GM23338 (cell line): ENCODE results near the gene PRPF6. TPM values are rescaled to one million over a fixed set of nuclear protein-coding genes. Genes with fewer than 3 reads are reported as not detected.

Source experiments
- ATAC-seq: fragments of 200-7000 bp; cut with Tn5 transposase; 3 replicates; pipeline ENCODE4 v1.9.1; 2020
- DNase-seq: peaks from one replicate; pipeline ENCODE4 v3.0.0-alpha.2; 2015; ENCODE audit warnings: low spot score
- H2AFZ ChIP-seq: fragments of 200-600 bp; sonication (generic); 2 replicates; pipeline ENCODE4 v1.8.0; 2016; ENCODE audit warnings: antibody characterized with exemption, mild to moderate bottlenecking, moderate library complexity
- H3F3A ChIP-seq: fragments of 200-600 bp; sonication (generic); replicated peaks from 2 replicates; pipeline ENCODE4 v1.8.0; 2017; ENCODE audit warnings: antibody characterized with exemption, mixed run types, low read depth
- H3K27ac ChIP-seq: fragments of 200-600 bp; sonication (generic); 2 replicates; pipeline ENCODE4 v1.6.1; 2016; ENCODE audit warnings: low read depth
- H3K27me3 ChIP-seq: fragments of 200-600 bp; sonication (generic); 2 replicates; pipeline ENCODE4 v1.8.0; 2016; ENCODE audit warnings: mild to moderate bottlenecking, mixed run types, moderate library complexity; ENCODE audit not compliant: insufficient read depth
- H3K36me3 ChIP-seq: fragments of 200-600 bp; sonication (generic); 2 replicates; pipeline ENCODE4 v1.8.0; 2016; ENCODE audit warnings: mild to moderate bottlenecking; ENCODE audit not compliant: insufficient read depth
- H3K4me1 ChIP-seq: fragments of 200-600 bp; sonication (generic); 2 replicates; pipeline ENCODE4 v1.8.0; 2016; ENCODE audit warnings: mild to moderate bottlenecking, moderate library complexity; ENCODE audit not compliant: insufficient read depth
- H3K4me2 ChIP-seq: fragments of 200-600 bp; sonication (generic); 2 replicates; pipeline ENCODE4 v1.7.1; 2017; ENCODE audit warnings: mixed run types
- H3K4me3 ChIP-seq: fragments of 200-600 bp; sonication (generic); 2 replicates; pipeline ENCODE4 v1.6.1; 2016; ENCODE audit warnings: mixed run types
- H3K79me2 ChIP-seq: fragments of 200-600 bp; sonication (generic); replicated peaks from 2 replicates; pipeline ENCODE4 v1.8.0; 2017; ENCODE audit warnings: mild to moderate bottlenecking; ENCODE audit not compliant: insufficient read depth
- H3K9me2 ChIP-seq: fragments of 200-600 bp; sonication (generic); 2 replicates; pipeline ENCODE4 v1.8.0; 2017; ENCODE audit not compliant: insufficient read depth
- H4K20me1 ChIP-seq: fragments of 200-600 bp; sonication (generic); replicated peaks from 2 replicates; pipeline ENCODE4 v1.8.0; 2017; ENCODE audit warnings: mild to moderate bottlenecking; ENCODE audit not compliant: insufficient read depth
- H3K27ac Mint-ChIP-seq: 2 replicates; pipeline ENCODE4 v1.8.0; 2020; ENCODE audit warnings: inconsistent platforms, mild to moderate bottlenecking, moderate library complexity, mixed read lengths
- H3K27me3 Mint-ChIP-seq: 3 replicates; pipeline ENCODE4 v1.8.0; 2022; ENCODE audit warnings: low read depth, mild to moderate bottlenecking, moderate library complexity, mixed read lengths, inconsistent platforms; ENCODE audit not compliant: insufficient read depth, poor library complexity
- H3K36me3 Mint-ChIP-seq: 3 replicates; pipeline ENCODE4 v1.8.0; 2021; ENCODE audit warnings: low read depth, mild to moderate bottlenecking, inconsistent platforms, moderate library complexity, mixed read lengths
- H3K4me1 Mint-ChIP-seq: 3 replicates; pipeline ENCODE4 v1.8.0; 2020; ENCODE audit warnings: mild to moderate bottlenecking, inconsistent platforms, mixed read lengths
- H3K4me3 Mint-ChIP-seq: 3 replicates; pipeline ENCODE4 v1.8.0; 2021; ENCODE audit warnings: moderate library complexity, mild to moderate bottlenecking, inconsistent platforms, mixed read lengths
- H3K9me3 Mint-ChIP-seq: 3 replicates; pipeline ENCODE4 v1.8.0; 2020; ENCODE audit warnings: moderate library complexity, mild to moderate bottlenecking, inconsistent platforms, mixed read lengths
- ETS1 ChIP-seq: IDR thresholded peaks from 2 replicates; pipeline ENCODE4 v1.6.1; 2016; ENCODE audit warnings: antibody characterized with exemption
- ZNF114 ChIP-seq: fragments of 250-450 bp; sonication (Bioruptor Pico); IDR thresholded peaks from 2 replicates; pipeline ENCODE4 v1.5.0; 2020; ENCODE audit warnings: mild to moderate bottlenecking, moderate library complexity
- ZNF331 ChIP-seq: fragments of 250-450 bp; sonication (Bioruptor Pico); IDR thresholded peaks from 2 replicates; pipeline ENCODE4 v1.5.0; 2020; ENCODE audit warnings: low read depth, mild to moderate bottlenecking, moderate library complexity
- polyA plus RNA-seq: library from polyadenylated mRNA; unstranded; fragments of >200 nt; fragmentation: Nextera tagmentation; extraction: Ambion mirVana; gene quantifications from 2 replicates; pipeline ENCODE4 v1.2.1, GENCODE V29; 2016
- total RNA-seq: library from RNA; depleted of rRNA; stranded (reverse); fragments of >200 nt; shearing (Covaris generic); gene quantifications from 2 replicates; pipeline ENCODE4 v1.2.3, GENCODE V29; 2014
- TF ChIP-seq, protein P1 (sequence below): IDR thresholded peaks from one replicate; pipeline ENCODE4 v1.6.1; 2018; ENCODE audit warnings: antibody characterized with exemption; ENCODE audit not compliant: unreplicated experiment
- TF ChIP-seq, protein P2 (sequence below): fragments of 250-450 bp; sonication (Bioruptor Pico); IDR thresholded peaks from 2 replicates; pipeline ENCODE4 v1.5.0; 2020; ENCODE audit warnings: mild to moderate bottlenecking, moderate library complexity

The PRPF6 gene
- total and polyA plus RNA-seq, 2 experiments from 2014 or later, result 53.8 to 79.9 TPM

DNA sequence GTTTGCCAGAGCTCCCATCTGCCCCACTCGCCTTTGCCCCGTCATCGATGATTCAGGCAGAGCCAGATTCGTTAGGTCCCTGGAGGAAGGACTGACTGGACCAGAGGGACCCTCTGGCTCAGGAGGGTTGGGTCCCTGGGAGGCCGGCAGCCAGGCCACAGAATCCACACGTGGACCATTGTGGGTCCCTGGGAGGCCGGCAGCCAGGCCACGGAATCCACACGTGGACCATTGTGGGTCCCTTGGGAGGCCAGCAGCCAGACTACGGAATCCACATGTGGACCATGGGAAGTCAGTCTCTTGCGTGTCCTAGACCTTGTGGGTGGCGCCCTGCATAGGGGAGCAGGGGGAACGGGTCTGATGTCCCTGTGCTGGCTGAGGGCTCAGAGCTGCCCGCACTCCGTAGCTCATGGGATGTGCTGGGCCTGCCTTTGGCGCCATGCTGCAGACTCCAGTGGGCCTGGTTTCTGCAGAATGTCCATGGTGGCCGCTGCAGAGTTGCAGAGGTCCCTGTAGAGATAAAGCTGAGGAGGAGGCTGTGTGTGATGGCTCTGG lies 48.2 kb upstream of the PRPF6 start:
- Histone ChIP-seq H2AFZ (no peak overlapping the region), H3K79me2 (no peaks in the 10 kb centered on the region), H3F3A (peaks cover 8% of the 10 kb centered on the region; the same call in 1 of the 2 replicates), H4K20me1 (no peaks in the 10 kb centered on the region; the same call in 1 of the 2 replicates), H3K4me2 (no peak overlapping the region), H3K27me3 (no peaks in the 10 kb centered on the region), H3K27ac (no peak overlapping the region), H3K4me1 (no peaks in the 10 kb centered on the region), H3K4me3 (no peak overlapping the region), H3K9me2 (no peaks in the 10 kb centered on the region), H3K36me3 (peaks cover 4% of the 10 kb centered on the region; the same call in 1 of the 2 replicates)
- H3K4me3 Mint-ChIP-seq, result no peak overlapping the region
- H3K27ac Mint-ChIP-seq, result no peak overlapping the region
- no peak for ATAC-seq
- TF ChIP-seq ZNF114 (CRISPR knock-in tag) (no peak), ZNF331 (CRISPR knock-in tag) (no peak), ETS1 (no peak)
- TF ChIP-seq, protein P1, sequence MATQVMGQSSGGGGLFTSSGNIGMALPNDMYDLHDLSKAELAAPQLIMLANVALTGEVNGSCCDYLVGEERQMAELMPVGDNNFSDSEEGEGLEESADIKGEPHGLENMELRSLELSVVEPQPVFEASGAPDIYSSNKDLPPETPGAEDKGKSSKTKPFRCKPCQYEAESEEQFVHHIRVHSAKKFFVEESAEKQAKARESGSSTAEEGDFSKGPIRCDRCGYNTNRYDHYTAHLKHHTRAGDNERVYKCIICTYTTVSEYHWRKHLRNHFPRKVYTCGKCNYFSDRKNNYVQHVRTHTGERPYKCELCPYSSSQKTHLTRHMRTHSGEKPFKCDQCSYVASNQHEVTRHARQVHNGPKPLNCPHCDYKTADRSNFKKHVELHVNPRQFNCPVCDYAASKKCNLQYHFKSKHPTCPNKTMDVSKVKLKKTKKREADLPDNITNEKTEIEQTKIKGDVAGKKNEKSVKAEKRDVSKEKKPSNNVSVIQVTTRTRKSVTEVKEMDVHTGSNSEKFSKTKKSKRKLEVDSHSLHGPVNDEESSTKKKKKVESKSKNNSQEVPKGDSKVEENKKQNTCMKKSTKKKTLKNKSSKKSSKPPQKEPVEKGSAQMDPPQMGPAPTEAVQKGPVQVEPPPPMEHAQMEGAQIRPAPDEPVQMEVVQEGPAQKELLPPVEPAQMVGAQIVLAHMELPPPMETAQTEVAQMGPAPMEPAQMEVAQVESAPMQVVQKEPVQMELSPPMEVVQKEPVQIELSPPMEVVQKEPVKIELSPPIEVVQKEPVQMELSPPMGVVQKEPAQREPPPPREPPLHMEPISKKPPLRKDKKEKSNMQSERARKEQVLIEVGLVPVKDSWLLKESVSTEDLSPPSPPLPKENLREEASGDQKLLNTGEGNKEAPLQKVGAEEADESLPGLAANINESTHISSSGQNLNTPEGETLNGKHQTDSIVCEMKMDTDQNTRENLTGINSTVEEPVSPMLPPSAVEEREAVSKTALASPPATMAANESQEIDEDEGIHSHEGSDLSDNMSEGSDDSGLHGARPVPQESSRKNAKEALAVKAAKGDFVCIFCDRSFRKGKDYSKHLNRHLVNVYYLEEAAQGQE, result no peak
- peaks cover 2% of the 10 kb centered on the region for H3K27me3 Mint-ChIP-seq
- H3K9me3 Mint-ChIP-seq, result no peaks in the 10 kb centered on the region; the same call in 2 of the 3 replicates
- DNase-seq, result no peak
- peaks cover under 1% of the 10 kb centered on the region; the same call in 1 of the 3 replicates for H3K4me1 Mint-ChIP-seq
- H3K36me3 Mint-ChIP-seq, result peaks cover 50% of the 10 kb centered on the region

- Histone ChIP-seq H3K4me1 (no peaks in the 10 kb centered on the region), H3F3A (peaks cover 13% of the 10 kb centered on the region; the same call in 1 of the 2 replicates), H2AFZ (no peak overlapping the region), H4K20me1 (no peaks in the 10 kb centered on the region; the same call in 1 of the 2 replicates), H3K79me2 (no peaks in the 10 kb centered on the region), H3K4me2 (no peak overlapping the region), H3K27ac (no peak overlapping the region), H3K4me3 (no peak overlapping the region), H3K27me3 (no peaks in the 10 kb centered on the region), H3K36me3 (no peaks in the 10 kb centered on the region), H3K9me2 (no peaks in the 10 kb centered on the region)
- H3K4me3 Mint-ChIP-seq, result no peak overlapping the region
- no peaks in the 10 kb centered on the region; the same call in 2 of the 3 replicates for H3K9me3 Mint-ChIP-seq
- H3K4me1 Mint-ChIP-seq, result peaks cover 5% of the 10 kb centered on the region; the same call in 1 of the 3 replicates
- ATAC-seq (no peak), DNase-seq (no peak)
- no peak overlapping the region for H3K27ac Mint-ChIP-seq
- H3K36me3 Mint-ChIP-seq, result peaks cover 43% of the 10 kb centered on the region
- peaks cover 6% of the 10 kb centered on the region for H3K27me3 Mint-ChIP-seq
- TF ChIP-seq, protein P1, result no peak
- no peak for TF ChIP-seq ZNF331 (CRISPR knock-in tag)
- TF ChIP-seq, protein P2, sequence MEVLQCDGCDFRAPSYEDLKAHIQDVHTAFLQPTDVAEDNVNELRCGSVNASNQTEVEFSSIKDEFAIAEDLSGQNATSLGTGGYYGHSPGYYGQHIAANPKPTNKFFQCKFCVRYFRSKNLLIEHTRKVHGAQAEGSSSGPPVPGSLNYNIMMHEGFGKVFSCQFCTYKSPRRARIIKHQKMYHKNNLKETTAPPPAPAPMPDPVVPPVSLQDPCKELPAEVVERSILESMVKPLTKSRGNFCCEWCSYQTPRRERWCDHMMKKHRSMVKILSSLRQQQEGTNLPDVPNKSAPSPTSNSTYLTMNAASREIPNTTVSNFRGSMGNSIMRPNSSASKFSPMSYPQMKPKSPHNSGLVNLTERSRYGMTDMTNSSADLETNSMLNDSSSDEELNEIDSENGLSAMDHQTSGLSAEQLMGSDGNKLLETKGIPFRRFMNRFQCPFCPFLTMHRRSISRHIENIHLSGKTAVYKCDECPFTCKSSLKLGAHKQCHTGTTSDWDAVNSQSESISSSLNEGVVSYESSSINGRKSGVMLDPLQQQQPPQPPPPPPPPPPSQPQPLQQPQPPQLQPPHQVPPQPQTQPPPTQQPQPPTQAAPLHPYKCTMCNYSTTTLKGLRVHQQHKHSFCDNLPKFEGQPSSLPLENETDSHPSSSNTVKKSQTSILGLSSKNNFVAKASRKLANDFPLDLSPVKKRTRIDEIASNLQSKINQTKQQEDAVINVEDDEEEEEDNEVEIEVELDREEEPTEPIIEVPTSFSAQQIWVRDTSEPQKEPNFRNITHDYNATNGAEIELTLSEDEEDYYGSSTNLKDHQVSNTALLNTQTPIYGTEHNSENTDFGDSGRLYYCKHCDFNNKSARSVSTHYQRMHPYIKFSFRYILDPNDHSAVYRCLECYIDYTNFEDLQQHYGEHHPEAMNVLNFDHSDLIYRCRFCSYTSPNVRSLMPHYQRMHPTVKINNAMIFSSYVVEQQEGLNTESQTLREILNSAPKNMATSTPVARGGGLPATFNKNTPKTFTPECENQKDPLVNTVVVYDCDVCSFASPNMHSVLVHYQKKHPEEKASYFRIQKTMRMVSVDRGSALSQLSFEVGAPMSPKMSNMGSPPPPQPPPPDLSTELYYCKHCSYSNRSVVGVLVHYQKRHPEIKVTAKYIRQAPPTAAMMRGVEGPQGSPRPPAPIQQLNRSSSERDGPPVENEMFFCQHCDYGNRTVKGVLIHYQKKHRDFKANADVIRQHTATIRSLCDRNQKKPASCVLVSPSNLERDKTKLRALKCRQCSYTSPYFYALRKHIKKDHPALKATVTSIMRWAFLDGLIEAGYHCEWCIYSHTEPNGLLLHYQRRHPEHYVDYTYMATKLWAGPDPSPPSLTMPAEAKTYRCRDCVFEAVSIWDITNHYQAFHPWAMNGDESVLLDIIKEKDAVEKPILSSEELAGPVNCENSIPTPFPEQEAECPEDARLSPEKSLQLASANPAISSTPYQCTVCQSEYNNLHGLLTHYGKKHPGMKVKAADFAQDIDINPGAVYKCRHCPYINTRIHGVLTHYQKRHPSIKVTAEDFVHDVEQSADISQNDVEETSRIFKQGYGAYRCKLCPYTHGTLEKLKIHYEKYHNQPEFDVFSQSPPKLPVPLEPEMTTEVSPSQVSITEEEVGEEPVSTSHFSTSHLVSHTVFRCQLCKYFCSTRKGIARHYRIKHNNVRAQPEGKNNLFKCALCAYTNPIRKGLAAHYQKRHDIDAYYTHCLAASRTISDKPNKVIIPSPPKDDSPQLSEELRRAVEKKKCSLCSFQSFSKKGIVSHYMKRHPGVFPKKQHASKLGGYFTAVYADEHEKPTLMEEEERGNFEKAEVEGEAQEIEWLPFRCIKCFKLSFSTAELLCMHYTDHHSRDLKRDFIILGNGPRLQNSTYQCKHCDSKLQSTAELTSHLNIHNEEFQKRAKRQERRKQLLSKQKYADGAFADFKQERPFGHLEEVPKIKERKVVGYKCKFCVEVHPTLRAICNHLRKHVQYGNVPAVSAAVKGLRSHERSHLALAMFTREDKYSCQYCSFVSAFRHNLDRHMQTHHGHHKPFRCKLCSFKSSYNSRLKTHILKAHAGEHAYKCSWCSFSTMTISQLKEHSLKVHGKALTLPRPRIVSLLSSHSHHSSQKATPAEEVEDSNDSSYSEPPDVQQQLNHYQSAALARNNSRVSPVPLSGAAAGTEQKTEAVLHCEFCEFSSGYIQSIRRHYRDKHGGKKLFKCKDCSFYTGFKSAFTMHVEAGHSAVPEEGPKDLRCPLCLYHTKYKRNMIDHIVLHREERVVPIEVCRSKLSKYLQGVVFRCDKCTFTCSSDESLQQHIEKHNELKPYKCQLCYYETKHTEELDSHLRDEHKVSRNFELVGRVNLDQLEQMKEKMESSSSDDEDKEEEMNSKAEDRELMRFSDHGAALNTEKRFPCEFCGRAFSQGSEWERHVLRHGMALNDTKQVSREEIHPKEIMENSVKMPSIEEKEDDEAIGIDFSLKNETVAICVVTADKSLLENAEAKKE (CRISPR knock-in tag), result no peak
Observed at GRCh38 chr20:63933646-63934045, 47.3 kb upstream of the PRPF6 start.
